HG03521 (cell line): Measurements from ENCODE around the gene PGA3.
"Not testable (repeated sequence)": the region's sequence is repeated elsewhere in the genome, so short reads cannot be mapped to it uniquely, and the experiment has no call there.

Experiments
- ATAC-seq: cut with Tn5 transposase; IDR thresholded peaks from one replicate; pipeline ENCODE4 v1.9.1; 2021; ENCODE audit warnings: mild to moderate bottlenecking, moderate library complexity; ENCODE audit not compliant: unreplicated experiment

The PGA3 gene

DNA sequence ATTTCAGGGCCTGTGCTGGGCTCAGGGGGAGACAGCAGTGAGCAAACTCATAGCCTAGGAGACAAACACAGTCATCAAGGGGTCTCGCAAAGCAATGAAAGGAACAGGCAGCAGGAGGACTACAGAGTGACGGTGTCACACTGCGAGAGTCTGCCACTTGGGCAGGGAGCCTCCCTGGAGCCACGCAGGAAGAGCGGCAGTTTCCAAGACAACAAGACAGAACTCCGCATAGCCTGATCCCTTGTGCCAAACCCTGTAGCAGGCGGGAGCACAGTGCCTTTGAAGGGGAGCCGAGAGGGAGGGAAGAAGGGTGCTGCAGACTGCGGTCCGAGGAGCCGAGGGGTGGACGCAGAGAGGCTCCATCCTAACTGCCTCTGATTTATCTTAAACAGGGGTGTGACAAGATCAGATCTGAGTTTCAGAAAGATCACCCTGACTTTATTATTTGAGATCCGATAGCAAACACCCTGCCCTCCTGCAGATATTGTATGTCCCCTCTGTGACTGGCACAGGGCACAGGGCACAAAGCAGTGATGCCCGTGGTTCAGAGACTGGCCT is 1.3 kb downstream of the PGA3 start:
- not testable (repeated sequence) for ATAC-seq

DNA sequence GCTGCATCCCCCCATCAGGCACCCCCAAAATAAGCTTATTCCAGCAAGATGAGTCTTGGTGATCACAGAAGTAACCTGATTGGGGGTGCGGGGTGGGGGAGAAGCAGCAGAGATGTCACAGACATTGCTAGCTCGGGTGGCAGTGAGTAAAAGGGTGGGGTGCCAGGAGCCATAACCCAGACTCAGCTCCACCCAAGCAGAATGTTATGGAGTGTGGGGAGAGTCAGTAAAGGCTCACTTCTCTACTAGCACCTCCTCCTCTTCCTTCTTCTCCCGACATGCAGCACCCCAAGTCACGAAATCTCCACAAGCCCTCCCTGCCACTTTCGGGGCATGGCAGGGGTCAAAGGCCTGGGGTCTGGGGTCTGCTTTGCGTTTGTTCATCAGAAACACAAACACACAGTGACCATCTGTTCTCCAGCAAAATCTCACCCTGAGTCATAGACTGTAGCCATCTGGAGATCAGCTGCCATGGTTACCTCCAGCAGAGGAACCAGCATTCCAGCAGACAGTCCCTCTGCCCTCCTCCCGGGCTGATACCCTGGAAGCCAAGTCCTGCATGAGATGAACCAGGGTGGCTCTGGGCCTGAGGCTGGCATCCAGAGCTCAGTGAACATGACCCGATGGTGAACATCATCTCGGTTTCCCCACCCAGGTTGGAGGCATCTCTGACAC is 4.5 kb downstream of the PGA3 start:
- not testable (repeated sequence) for ATAC-seq

GRCh38 chr11:61210629-61211028 is 7.3 kb downstream of the PGA3 start:
- ATAC-seq = not testable (repeated sequence)

DNA sequence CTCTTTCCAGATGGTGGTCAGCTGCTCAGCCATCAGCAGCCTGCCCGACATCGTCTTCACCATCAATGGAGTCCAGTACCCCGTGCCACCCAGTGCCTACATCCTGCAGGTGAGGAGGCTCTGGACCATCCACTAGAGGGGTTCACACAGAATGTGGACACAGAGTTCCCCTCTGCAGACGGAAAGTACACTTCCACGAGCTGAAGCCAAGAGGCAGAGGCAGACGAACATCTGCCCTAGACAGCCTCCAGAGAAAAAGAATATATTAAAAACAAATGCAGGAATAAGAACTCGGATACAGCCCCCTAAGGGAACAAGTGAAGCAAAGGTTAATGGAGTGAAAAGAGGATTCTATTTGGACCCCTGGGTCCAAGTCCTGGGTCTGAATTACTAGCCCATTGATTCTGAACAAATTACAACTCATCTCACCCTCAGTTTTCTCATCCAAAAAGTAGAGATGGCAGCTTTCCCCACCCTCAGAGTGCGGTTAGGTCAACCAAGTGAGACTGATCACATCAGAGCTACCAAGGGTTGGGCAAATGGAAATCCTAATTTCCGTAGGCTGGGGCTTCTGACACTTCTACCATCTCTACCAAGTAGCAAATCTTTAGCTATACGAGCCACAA is 8.1 kb downstream of the PGA3 start:
- not testable (repeated sequence) for ATAC-seq

- ATAC-seq = not testable (repeated sequence)
Measured at GRCh38 chr11:61212202-61212601, 8.9 kb downstream of the PGA3 start.

- not testable (repeated sequence) for ATAC-seq
Measured at GRCh38 chr11:61213711-61214324, 10.5 kb downstream of the PGA3 start.

DNA sequence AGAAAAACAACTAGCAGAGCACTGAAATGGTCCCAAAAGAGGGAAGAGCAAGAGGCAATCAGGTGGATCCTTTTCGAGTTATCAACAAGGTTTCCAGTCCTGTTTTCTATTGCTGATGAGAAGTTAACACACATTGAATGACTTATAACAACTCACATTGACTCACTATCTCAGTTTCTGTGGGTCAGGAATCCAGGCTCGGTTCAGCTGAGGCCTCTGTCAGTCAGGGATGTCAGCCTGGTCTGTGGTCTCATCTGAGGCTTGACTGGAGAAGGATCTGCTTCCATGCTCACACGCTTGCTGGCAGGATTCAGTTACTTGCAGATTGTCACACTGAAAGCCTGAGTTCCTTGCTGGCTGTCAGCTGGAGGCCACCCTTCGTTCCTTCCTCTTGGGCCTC is 15.0 kb downstream of the PGA3 start:
- not testable (repeated sequence) for ATAC-seq

DNA sequence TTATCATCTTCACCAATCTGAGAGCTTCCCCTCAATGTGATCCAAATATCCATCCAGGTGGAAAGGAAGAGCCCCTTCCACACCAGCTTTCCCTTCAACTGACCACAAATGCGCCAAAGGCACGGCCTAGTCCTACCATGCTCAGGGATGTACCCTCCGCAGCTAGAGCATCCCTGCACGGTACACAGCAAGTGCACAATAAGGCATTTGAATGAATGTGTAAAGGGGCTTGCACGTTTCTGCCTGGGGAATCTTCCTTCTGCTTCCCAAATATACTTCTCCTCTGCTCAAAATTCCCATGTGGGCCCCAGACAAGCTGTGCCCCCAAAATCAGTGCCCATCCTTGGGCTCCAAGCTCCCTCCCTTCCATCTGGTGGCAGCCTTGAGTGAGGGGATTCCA is 15.7 kb downstream of the PGA3 start:
- not testable (repeated sequence) for ATAC-seq

DNA sequence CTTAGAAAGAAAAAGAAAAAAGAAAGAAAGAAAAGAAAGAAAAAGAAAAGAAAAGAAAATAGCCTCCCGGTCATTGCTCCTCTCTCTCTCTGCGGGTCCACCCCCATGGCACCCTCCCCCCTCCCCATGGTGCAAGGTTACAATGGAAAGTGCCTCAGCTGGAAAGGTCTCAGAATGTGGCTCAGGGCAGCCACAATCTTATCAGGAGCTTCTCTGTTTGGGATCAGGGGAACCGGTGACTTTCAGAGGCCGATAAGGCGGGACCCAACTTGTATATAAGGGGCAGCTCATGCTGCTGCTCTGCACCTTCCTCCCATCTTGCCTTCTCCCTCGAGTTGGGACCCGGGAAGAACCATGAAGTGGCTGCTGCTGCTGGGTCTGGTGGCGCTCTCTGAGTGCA is 18.7 kb downstream of the PGA3 start, which contains the start of gene PGA4:
PGA4 (plus strand) TSS at position 301 of the 400 bp plus-strand sequence; CDS start at position 355, 54 bp downstream.
- ATAC-seq = not testable (repeated sequence)

- ATAC-seq = not testable (repeated sequence)
Measured at GRCh38 chr11:61222692-61223091, 19.4 kb downstream of the PGA3 start.

GRCh38 chr11:61226457-61227137 is 23.3 kb downstream of the PGA3 start:
- ATAC-seq = not testable (repeated sequence)

- ATAC-seq = not testable (repeated sequence)
Measured at GRCh38 chr11:61229458-61229857, 26.1 kb downstream of the PGA3 start.

DNA sequence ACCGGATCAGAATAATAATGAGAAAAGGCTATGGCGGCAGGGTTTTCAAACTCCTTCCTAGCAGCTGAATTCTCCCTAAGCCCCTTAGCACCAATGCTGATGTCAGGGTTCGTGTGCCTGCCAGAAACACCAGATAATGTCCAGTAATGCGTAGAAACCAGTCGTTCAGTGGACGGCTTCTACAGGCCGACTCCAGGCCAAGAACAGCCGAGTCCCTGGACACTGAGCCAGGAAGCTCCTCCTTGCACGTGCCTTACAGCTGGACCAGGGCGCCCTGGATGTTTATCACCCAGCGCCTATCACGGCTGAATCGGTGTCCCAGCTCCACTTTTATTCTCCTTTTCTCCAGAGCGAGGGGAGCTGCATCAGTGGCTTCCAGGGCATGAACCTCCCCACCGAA is 27.7 kb downstream of the PGA3 start:
- ATAC-seq = not testable (repeated sequence)

DNA sequence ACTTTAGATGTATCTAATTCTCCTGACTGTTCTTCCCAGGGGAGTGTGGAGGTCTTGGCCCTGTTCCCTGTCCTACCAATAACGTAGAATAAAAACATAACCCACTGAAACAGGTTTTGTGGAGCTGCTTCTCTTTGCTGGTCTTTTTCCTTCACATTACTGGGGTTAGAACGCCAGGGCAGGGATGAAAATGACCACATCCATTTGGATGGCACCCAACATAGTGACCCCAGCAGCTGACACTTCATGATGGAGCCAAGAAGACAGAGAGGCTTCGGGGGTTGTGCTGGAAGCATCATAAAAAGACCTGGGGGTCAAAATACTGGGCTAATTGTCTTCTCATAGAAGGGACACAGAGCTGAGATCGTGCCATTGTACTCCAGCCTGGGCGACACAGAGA is 28.3 kb downstream of the PGA3 start:
- ATAC-seq = not testable (repeated sequence)

- ATAC-seq = not testable (repeated sequence)
Measured at GRCh38 chr11:61232548-61233145, 29.3 kb downstream of the PGA3 start.

DNA sequence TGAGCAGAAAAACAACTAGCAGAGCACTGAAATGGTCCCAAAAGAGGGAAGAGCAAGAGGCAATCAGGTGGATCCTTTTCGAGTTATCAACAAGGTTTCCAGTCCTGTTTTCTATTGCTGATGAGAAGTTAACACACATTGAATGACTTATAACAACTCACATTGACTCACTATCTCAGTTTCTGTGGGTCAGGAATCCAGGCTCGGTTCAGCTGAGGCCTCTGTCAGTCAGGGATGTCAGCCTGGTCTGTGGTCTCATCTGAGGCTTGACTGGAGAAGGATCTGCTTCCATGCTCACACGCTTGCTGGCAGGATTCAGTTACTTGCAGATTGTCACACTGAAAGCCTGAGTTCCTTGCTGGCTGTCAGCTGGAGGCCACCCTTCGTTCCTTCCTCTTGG is 33.8 kb downstream of the PGA3 start:
- not testable (repeated sequence) for ATAC-seq

GRCh38 chr11:61240288-61240687 is 37.0 kb downstream of the PGA3 start:
- not testable (repeated sequence) for ATAC-seq

DNA sequence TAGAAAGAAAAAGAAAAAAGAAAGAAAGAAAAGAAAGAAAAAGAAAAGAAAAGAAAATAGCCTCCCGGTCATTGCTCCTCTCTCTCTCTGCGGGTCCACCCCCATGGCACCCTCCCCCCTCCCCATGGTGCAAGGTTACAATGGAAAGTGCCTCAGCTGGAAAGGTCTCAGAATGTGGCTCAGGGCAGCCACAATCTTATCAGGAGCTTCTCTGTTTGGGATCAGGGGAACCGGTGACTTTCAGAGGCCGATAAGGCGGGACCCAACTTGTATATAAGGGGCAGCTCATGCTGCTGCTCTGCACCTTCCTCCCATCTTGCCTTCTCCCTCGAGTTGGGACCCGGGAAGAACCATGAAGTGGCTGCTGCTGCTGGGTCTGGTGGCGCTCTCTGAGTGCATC is 37.6 kb downstream of the PGA3 start, which contains the start of gene PGA5:
PGA5 (plus strand) TSS at position 301 of the 400 bp plus-strand sequence; CDS start at position 353, 52 bp downstream.
- not testable (repeated sequence) for ATAC-seq

DNA sequence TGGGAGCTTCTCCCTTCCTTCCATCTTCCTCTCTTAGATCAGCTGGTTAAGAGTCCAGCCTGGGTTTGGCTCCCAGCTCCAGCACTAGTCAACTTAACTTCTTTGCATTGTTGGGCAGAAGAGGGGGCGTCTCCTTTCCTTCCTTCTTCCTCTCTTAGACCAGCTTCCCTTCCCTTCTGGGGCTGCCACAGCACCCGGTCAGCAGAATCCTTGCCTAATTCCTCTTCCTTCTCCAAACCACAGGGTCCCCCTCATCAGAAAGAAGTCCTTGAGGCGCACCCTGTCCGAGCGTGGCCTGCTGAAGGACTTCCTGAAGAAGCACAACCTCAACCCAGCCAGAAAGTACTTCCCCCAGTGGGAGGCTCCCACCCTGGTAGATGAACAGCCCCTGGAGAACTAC is 38.2 kb downstream of the PGA3 start:
- not testable (repeated sequence) for ATAC-seq

DNA sequence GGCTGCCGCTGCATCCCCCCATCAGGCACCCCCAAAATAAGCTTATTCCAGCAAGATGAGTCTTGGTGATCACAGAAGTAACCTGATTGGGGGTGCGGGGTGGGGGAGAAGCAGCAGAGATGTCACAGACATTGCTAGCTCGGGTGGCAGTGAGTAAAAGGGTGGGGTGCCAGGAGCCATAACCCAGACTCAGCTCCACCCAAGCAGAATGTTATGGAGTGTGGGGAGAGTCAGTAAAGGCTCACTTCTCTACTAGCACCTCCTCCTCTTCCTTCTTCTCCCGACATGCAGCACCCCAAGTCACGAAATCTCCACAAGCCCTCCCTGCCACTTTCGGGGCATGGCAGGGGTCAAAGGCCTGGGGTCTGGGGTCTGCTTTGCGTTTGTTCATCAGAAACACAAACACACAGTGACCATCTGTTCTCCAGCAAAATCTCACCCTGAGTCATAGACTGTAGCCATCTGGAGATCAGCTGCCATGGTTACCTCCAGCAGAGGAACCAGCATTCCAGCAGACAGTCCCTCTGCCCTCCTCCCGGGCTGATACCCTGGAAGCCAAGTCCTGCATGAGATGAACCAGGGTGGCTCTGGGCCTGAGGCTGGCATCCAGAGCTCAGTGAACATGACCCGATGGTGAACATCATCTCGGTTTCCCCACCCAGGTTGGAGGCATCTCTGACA is 42.1 kb downstream of the PGA3 start:
- ATAC-seq = not testable (repeated sequence)
